ENCODE measurements around the gene RGS17. TPM values are rescaled to one million over a fixed set of nuclear protein-coding genes. Genes with fewer than 3 reads are reported as not detected.

The RGS17 gene
- total and polyA plus RNA-seq, 2 of the 13 experiments (the other 11 are each of a cell fraction or from before 2014, with no cell fraction given), result 0.04 TPM; not detected in 1

GRCh38 chr6:153002613-153003365 lies 128.3 kb downstream of the RGS17 start, which contains the start of gene MTRF1L (continued):
- peak; percentile 53 for TF ChIP-seq ZNF138 (CRISPR knock-in tag; IDR thresholded peaks at IDR 0.05; ENCODE audit: low read depth)
- 0 out of 2 replicates have a peak, but pooled peaks have one; percentile 29 for TF ChIP-seq ZNF770 (CRISPR knock-in tag; IDR thresholded peaks at IDR 0.05)
- TF ChIP-seq ZNF34 (CRISPR knock-in tag; IDR thresholded peaks at IDR 0.05; ENCODE audit: borderline replicate concordance), result no peak; the same call in 1 of the 2 replicates
- TF ChIP-seq DMTF1 (CRISPR knock-in tag; IDR thresholded peaks at IDR 0.05), result no peak
- TF ChIP-seq NCOA1 (CRISPR knock-in tag; IDR thresholded peaks at IDR 0.05), result no peak
- TF ChIP-seq, protein P1, sequence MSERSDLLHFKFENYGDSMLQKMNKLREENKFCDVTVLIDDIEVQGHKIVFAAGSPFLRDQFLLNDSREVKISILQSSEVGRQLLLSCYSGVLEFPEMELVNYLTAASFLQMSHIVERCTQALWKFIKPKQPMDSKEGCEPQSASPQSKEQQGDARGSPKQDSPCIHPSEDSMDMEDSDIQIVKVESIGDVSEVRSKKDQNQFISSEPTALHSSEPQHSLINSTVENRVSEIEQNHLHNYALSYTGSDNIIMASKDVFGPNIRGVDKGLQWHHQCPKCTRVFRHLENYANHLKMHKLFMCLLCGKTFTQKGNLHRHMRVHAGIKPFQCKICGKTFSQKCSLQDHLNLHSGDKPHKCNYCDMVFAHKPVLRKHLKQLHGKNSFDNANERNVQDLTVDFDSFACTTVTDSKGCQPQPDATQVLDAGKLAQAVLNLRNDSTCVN (CRISPR knock-in tag; IDR thresholded peaks at IDR 0.05; ENCODE audit: borderline replicate concordance), result no peak
- peak; percentile 78 for TF ChIP-seq AGO2 (optimal IDR thresholded peaks at IDR 0.05; ENCODE audit: low read depth, low read length)
- peak; percentile 81; the same call in 1 of the 2 replicates for TF ChIP-seq PATZ1 (CRISPR knock-in tag; IDR thresholded peaks at IDR 0.05)
- peak; percentile 64; the same call in 1 of the 2 replicates for TF ChIP-seq ZNF232 (CRISPR knock-in tag; IDR thresholded peaks at IDR 0.05; ENCODE audit: borderline replicate concordance)
- TF ChIP-seq, protein P2, sequence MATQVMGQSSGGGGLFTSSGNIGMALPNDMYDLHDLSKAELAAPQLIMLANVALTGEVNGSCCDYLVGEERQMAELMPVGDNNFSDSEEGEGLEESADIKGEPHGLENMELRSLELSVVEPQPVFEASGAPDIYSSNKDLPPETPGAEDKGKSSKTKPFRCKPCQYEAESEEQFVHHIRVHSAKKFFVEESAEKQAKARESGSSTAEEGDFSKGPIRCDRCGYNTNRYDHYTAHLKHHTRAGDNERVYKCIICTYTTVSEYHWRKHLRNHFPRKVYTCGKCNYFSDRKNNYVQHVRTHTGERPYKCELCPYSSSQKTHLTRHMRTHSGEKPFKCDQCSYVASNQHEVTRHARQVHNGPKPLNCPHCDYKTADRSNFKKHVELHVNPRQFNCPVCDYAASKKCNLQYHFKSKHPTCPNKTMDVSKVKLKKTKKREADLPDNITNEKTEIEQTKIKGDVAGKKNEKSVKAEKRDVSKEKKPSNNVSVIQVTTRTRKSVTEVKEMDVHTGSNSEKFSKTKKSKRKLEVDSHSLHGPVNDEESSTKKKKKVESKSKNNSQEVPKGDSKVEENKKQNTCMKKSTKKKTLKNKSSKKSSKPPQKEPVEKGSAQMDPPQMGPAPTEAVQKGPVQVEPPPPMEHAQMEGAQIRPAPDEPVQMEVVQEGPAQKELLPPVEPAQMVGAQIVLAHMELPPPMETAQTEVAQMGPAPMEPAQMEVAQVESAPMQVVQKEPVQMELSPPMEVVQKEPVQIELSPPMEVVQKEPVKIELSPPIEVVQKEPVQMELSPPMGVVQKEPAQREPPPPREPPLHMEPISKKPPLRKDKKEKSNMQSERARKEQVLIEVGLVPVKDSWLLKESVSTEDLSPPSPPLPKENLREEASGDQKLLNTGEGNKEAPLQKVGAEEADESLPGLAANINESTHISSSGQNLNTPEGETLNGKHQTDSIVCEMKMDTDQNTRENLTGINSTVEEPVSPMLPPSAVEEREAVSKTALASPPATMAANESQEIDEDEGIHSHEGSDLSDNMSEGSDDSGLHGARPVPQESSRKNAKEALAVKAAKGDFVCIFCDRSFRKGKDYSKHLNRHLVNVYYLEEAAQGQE (IDR thresholded peaks at IDR 0.05; ENCODE audit: borderline replicate concordance in 1 of 2, low read depth in 1 of 2, low read length in 2 of 2), result no peak; a peak in 1 of 4 replicates
- peak; percentile 74; the same call in 1 of the 2 replicates for TF ChIP-seq NFKB2 (CRISPR knock-in tag; IDR thresholded peaks at IDR 0.05; ENCODE audit: borderline replicate concordance)
- TF ChIP-seq ZNF136 (CRISPR knock-in tag; IDR thresholded peaks at IDR 0.05; ENCODE audit: low read depth), result no peak
- no peak for TF ChIP-seq PBX3 (CRISPR knock-in tag; IDR thresholded peaks at IDR 0.05; ENCODE audit: borderline replicate concordance)
- TF ChIP-seq SMAD3 (CRISPR knock-in tag; IDR thresholded peaks at IDR 0.05), result peak; percentile 55
- TF ChIP-seq FOXK2 (IDR thresholded peaks at IDR 0.05), result no peak
